COLO668 (cell line): ENCODE measurements around the gene MTRR.

ENCODE experiments used
- DNase-seq: peaks from one replicate; lab custom pipeline; 2025; ENCODE audit not compliant: unreplicated experiment; lab: John Stamatoyannopoulos, UW

MTRR gene

GRCh38 chr5:7868773-7869473 is at the start of gene MTRR, which contains the start of gene FASTKD3:
MTRR (plus strand) TSS chr5:7869148; CDS start chr5:7870795, 1,647 bp downstream.
FASTKD3 (minus strand) TSS chr5:7869031; CDS start chr5:7868083, 948 bp downstream.
- peak; percentile 97 for DNase-seq

GRCh38 chr5:7822449-7822848 is 46.5 kb upstream of the MTRR start:
- no peak for DNase-seq

- DNase-seq, result no peak
These were observed 45.4 kb upstream of the MTRR start for GRCh38 chr5:7823594-7823993.

- DNase-seq, result no peak
These were observed 44.0 kb upstream of the MTRR start for GRCh38 chr5:7824995-7825394.

DNA sequence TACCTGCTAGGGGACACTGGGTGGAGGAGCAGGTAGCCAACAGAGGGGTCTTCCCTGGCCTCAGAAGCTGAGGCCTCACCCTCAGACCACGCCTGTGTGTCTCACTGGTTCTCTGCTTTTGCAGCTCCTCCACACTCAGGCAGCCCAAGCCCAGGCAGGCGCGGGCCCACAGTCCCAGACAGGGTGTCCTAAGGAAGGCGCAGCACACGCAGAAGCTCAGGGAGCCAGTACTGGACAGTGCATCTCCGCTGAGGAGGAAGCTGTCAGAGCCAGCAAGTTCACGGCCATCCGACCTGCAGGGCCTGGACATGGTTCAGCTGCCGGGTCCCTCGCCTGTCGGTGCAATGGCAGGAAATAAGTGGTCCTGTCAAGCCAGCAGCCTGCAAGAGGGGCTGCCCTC is 43.3 kb upstream of the MTRR start:
- DNase-seq, result no peak

DNA sequence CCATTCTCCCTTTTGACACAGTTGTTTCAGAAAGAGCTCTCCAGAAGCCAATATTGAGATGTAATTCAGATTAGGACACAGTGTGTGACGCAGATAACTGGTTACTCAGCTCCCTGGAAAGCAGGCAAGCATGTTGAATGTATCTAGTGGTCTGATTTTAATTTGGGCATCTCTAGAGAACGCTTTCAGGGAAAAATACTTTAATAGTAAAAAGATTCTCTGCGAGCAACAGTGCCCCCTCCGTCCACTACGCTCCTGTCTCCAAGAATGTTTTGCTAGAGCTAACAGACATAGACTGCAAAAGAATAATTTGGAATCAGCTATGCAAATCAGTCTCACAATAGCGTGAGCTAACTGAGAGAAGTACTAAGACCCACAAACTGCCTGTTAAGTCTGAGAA is 41.3 kb upstream of the MTRR start:
- DNase-seq, result no peak

DNA sequence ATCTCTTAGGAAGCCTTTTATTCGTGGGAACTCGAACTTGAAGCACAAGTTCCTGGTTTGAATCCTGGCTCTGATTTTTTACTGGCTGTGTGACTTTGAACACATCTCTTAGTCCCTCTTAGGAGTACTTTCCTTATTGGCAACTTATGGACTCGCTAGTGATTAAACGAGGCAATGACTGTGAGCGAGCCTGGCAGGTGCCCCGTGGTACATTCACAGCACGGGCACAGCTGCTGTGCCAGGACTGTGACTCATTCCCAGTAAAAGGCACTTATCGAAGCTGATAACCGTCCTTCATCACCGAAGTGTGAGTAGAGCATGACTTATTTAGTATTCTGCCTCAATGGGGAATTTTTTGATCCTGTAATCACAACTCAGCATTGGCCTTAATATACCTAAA is 40.7 kb upstream of the MTRR start:
- no peak for DNase-seq

- no peak for DNase-seq
These were observed 34.0 kb upstream of the MTRR start for GRCh38 chr5:7834982-7835381.

- DNase-seq, result no peak
These were observed 31.5 kb upstream of the MTRR start for GRCh38 chr5:7837403-7837802.

- no peak for DNase-seq
These were observed 26.4 kb upstream of the MTRR start for GRCh38 chr5:7842531-7842930.

- no peak for DNase-seq
These were observed 24.0 kb upstream of the MTRR start for GRCh38 chr5:7844901-7845300.

DNA sequence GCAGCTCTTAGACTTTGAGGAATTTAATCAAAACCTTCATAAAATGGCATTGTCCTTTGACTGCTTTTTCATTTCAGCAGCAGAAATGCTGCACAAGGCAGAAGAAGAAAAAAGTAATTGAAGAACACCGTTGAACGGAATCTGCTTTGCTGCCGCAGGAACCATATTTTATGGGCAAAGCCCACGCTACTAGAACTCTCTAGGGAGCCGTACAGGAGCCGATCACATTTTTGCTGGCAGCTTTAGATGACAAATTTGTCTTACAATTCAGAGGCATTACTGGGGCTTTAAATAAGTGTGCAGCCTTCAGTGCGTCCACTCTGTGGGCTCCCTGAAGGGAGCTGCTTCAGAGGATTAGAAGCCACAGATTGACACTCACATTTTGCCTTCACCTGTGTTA is 23.4 kb upstream of the MTRR start:
- no peak for DNase-seq

GRCh38 chr5:7846327-7846726 is 22.6 kb upstream of the MTRR start:
- DNase-seq, result no peak

DNA sequence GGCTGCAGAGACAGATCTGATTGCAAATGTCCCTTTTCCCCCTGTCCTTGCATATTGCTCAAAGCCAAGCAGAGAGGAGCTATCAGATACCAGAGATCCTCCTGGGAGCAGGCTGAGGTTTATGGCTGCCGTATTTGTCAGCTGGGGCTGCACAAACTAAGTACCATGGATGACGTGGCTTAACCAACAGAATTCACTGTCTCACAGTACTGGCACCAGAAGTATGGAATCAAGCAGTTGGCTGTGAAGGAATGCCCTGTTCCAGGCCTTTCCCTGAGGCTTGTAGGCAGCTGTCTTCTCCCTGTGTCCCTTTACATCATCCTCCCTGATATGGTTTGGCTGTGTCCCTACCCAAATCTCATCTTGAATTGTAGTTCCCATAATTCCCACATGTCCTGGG is 20.7 kb upstream of the MTRR start:
- DNase-seq, result no peak

DNA sequence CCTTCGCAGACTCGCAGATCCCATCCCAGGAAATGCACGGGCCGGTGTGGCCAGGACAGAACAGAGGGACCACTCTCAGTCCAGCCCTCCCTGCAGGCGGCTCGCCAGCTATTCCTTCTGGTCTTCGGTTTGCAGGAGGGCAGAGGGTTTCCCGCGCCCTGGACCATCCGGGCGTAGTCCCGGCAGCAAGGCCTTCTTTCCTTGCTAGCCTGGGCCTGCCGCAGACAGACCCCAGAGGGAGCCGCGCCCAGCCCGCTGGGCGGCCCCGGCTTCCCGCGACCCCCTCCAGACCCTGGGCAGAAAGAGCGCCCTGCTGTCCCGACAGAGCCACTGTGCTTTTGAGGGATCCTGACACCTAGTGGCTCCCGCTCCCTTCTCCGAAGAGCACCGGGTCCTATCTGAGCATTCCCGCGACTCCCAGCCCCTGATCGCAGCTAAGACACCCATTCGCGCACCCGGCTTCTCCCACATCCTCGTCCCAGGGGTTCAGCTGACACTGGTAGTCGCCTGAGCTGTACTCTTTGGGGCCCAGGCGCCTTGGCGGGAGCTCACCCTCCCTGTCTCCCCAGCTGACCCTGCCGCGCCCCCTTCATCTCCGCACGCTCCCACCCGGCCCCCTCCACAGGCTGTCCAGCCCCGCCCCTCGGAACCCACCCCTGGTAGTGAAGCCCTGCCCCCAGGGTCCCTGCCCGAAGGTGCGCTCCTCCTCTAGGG is 19.1 kb upstream of the MTRR start:
- DNase-seq, result peak; percentile 35

DNA sequence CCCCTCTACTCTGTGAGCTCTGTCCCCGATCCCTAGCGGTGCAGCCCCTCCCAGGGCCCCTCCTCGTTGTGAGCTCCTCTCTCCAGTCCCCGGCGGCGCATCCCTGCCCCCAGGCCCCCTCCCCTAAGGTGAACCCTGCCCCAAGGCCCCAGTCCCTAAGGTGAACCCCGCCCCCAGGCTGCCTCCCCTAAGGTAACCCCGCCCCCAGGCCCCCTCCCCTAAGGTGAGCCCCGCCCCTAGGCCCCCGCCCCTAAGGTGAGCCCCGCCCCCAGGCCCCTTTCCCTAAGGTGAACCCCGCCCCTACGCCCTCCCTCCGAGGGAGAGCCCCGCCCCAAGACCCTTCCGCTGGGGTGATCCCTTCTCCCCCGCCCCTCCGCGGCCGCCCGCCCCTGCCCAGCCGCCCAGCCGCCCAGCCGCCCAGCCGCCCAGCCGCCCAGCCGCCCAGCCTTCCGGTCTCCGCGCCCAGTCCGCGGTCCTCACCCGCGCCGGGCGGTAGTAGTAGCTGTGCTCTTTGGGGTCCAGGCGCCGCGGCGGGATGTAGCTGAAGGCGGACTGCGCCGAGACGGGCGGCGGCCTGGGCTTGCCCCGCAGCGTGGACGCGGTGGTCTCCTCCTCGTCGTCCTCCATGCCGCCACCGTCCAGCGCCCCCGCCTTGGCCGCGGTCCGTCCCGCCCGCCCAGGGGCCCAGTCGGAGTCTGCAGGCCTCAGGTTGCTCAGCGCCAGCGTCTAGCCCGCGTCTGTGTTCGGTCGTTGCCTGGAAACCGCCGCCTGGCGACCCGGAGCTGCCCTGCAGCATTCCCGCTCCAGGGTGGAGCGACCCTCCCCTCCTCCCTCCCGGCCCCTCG is 18.3 kb upstream of the MTRR start, which contains the start of gene CFAP90:
CFAP90 (minus strand) TSS at position 739 of the 845 bp plus-strand sequence; CDS start at position 627, 112 bp downstream.
- DNase-seq, result peak; percentile 77

DNA sequence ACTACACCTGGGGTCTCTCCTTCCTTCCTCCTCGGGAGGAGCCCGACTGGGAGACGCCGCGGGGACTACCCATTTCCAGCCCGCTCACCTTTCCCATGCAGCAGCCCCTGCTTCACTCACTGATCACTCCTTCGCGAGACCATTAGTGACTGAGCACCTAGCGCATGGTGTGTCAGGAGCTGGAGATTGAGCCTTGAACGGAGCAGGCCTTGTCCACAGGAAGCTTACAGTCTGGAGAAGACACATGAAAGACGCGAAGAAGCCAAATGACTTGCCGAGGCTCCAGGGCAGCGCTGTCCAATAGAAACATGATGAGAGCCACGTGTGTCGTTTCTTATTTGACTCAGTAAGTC is 17.7 kb upstream of the MTRR start:
- no peak for DNase-seq

- no peak for DNase-seq
These were observed 17.2 kb upstream of the MTRR start for GRCh38 chr5:7851617-7852289.

DNA sequence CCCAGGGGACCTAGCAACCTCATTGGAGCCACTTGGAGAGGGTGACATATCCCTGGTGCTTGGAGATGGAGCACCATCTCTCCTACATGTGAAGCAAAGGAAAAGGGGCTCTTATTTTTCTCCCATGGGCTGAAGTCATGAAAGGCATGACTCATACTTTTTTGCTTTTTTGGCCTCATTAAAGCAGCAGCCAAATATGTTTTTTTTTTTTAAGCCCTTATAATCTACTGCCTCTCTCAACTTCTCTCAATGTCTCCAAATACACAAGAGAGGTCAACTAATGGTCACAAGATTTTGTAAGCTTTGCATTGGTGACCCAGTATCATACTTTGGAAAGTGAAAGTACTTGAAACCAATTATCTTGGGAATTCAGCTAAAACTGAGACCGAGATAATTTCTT is 16.4 kb upstream of the MTRR start:
- DNase-seq, result no peak

DNA sequence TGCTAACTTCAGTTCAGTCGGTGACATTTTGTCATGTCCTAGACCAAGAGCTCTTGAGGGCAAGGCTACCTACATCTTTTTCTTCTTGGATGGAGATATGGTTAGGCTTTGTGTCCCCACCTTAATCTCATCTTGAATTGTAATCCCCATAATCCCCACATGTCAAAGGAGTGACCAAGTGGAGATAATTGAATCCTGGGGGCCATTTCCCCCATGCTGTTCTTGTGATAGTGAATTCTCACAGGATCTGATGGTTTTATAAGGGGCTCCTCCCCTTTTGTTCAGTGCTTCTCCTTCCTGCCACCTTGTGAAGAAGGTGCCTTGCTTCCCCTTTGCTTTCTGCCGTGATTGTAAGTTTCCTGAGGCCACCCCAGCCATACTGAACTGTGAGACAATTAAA is 16.0 kb upstream of the MTRR start:
- no peak for DNase-seq

- DNase-seq, result no peak
These were observed 13.3 kb upstream of the MTRR start for GRCh38 chr5:7855611-7856010.
